Retinal pigment epithelial cell (primary cell): ENCODE results near the gene FTO.

Source experiments
- DNase-seq: peaks from one replicate; pipeline ENCODE4 v3.0.0-alpha.2; 2010; ENCODE audit warnings: low read depth
- H3K4me3 ChIP-seq: 2 replicates; pipeline ENCODE4 v1.5.1; 2011; ENCODE audit warnings: mild to moderate bottlenecking, low read length, control low read depth, moderate library complexity
- CTCF ChIP-seq: conservative IDR thresholded peaks from 2 replicates; pipeline ENCODE4 v1.5.1; 2011; ENCODE audit warnings: low read depth, low read length, control low read depth, inconsistent platforms

FTO gene

GRCh38 chr16:53745753-53746266 is 41.9 kb downstream of the FTO start:
- TF ChIP-seq CTCF, result peak; percentile 52
- peak; percentile 98 for DNase-seq
- peak overlapping the region; percentile 18 for H3K4me3 ChIP-seq

GRCh38 chr16:53752560-53752959 is 48.6 kb downstream of the FTO start:
- TF ChIP-seq CTCF, result no peak
- H3K4me3 ChIP-seq, result no peak overlapping the region
- no peak for DNase-seq

- no peak for DNase-seq
- no peak for TF ChIP-seq CTCF
- no peak overlapping the region for H3K4me3 ChIP-seq
These were observed 49.5 kb downstream of the FTO start for GRCh38 chr16:53753431-53753830.

DNA sequence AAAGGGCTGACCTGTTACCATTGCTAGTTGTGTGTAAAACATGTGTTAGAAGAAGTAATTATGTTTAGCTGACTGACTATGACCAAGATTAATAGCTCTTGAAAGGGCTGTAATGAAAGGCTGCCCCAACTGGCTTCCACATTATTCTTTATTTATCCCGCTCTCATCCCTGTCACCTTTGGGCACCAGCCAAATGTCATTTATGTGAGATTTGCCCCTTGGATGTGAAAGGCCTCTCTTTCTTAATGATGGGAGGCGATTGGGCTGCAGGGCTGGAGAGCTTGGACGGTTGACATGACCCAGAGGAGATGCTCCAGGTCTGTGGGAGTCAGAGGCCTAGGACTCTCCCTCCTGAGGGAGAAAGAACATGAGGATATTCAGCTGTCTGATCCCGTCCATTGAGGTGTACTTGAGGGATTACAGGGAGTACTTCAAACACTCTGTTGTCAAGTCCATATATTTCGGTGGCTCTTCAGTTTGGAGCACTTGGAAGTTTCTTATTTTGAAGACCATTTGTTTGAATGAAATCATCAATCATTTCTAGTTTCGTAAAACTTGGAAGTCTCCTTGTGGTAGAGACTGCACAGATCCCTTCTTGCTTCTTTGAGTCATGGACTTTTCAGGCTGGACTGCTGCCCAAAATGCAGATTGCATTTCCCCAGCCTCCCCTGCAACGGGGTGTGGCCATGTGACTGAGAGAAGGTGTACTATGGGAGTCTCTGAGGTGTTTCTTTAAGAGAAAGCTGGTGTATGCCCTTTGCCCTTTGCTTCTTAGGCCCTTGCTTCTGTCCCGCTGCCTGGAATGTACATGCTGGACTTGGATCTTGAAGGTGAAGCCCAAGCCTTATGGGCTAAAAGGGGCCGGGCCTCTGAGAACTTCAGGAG is 51.3 kb downstream of the FTO start:
- H3K4me3 ChIP-seq, result no peak overlapping the region
- no peak for TF ChIP-seq CTCF
- DNase-seq, result peak; percentile 40

GRCh38 chr16:53756275-53756996 is 52.5 kb downstream of the FTO start:
- no peak for DNase-seq
- H3K4me3 ChIP-seq, result no peak overlapping the region
- no peak for TF ChIP-seq CTCF

DNA sequence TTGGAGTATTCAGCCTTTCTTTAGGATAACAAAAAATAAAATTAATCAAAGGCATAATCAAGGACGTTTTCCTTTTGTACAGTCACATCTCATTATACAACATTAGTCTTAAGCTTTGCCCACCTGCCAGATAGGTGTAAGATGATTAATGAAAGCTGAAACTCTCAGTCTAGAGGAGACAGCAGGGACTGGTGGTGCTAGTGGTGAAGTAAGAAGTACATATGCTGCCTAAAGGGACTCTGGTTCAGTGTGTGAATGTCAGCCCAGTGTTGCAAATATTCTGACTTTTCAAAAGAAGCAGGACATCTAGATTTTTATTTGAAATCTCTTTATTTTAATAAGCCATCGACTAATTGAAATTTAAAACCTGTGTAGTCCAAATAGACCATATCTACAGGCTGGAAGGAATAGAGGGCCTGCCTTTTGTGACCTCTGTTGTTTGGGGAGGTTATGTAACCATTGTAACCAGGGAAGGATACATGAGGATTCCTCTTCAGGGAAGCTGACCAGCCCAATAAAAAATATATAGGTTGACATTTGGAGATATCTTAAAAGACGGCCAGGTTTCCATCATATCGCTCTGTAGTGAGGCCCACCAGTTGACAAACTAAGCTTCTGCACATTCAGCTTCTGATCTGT is 54.1 kb downstream of the FTO start:
- no peak for DNase-seq
- TF ChIP-seq CTCF, result no peak
- H3K4me3 ChIP-seq, result no peak overlapping the region
